SKM-1 treated with dmso at 0.1 percent for 144 hours (cell line): Measurements from ENCODE around the gene LY6G5B.

ENCODE experiments used
- DNase-seq: peaks from one replicate; lab custom pipeline; 2025; ENCODE audit not compliant: unreplicated experiment; lab: John Stamatoyannopoulos, UW

Gene LY6G5B

GRCh38 chr6:31640612-31641011 lies 29.2 kb upstream of the LY6G5B start:
- no peak for DNase-seq

- no peak for DNase-seq
These were observed 28.4 kb upstream of the LY6G5B start for GRCh38 chr6:31641370-31641769.

GRCh38 chr6:31642798-31643570 lies 26.8 kb upstream of the LY6G5B start:
- DNase-seq, result no peak

DNA sequence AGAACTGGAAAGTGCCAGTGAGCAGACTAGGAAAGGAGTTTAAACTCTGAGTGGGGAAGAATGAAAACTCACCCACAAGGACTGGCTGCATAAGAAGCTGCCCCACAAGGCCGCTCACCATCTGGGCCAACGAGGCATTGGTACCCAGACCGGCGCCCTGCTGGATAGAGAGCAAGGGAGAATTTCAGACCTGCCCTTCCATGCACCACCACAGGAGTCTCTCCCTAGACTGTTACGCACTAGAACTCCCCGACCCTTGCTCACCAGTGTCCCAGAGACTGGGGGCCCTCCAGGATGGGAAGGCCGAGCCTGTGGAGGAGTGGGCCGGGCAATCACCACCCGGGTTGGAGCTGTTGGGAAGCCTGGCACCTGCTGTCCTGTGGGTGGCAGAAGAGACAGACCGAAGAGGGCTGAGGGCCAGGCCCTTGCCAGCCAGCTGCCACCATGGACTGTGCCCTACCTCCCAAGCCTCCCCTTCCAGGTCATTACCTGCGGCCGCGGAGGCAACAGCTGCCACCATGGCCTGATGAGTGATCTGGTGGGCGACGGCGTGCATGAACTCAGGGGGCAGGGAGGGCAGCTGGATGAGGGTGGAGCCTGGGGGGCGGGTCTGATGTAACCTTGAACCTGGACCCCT lies 25.8 kb upstream of the LY6G5B start:
- no peak for DNase-seq

DNA sequence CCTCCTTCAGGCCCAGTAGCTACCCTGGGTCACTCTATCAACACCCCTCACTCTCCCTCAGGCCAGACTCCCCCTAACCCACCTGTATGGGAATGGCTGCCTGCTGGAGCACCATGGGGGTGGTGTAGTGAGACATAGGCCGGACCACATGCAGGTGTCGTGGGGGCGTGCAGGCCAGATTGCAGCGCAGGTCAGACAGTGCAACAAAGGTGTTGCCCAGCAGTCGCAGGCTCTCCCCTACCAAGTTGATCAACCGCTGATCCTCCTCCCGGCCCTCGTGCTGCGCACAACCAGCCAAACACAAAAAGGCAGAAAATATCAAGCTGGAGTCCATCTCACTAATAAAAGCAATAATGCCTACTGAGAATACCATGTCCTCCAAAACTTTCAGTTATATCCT lies 24.5 kb upstream of the LY6G5B start:
- DNase-seq, result no peak

DNA sequence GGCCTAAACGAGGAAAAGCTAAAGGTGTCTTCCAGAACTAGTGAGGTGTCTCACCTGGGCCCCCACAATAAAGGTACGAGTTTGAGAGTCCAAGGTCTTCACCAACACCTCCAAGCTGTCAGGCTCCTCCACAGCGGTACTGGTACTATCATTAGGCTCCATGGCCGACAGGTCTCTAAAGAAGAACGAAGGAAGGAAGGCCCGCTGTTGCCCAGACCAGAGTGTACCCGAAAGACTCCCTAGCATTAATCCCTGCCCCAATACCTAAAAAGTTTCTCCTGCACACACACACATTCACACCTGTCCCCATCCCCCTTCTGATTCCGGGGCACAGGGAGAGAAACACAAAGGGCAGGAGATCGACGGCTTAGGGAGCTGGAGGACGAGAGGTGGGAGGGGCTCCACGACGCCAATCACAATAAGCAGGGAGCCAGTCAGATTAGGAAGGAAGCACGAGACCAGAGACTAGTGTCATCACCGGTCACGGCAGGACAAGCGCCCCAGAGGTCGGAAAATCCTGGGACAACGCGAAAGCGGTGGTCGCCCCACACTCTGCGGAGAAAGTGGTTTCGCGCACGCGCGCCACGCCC lies 18.1 kb upstream of the LY6G5B start:
- peak; percentile 77 for DNase-seq

- DNase-seq, result no peak
These were observed 16.7 kb upstream of the LY6G5B start for GRCh38 chr6:31652925-31653724.

DNA sequence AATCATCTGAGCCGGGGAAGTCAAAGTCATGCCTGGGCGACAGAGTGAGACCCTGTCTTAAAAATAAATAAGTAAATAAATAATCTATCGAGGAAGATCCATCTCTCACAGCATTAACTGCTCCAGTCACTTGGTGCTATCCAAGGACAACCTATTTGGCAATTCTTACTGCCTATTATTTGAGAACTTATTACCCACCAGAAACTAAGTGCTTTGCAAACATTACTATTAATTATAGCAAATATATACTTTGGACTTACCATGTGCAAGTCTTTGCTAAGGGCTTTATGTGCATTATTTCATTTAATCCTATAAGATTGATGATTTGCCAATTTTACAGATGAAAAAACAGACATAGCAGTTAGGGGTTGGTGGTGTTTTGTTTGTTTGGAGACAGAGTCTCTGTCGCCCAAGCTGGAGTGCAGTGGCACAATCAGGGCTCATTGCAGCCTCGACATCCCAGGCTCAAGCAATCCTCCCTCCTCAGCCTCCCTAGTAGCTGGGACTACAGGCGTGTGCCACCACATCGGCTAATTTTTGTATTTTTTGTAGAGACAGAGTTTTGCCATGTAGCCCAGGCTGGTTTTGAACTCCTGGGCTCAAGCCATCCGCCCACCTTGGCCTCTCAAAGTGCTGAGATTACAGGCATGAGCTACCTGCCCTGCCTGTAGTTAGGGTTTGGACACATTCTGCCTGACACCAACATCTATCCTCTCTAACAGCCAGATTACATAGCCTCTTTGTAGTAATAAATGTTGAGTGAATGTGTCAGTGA lies 15.0 kb upstream of the LY6G5B start:
- DNase-seq, result no peak

DNA sequence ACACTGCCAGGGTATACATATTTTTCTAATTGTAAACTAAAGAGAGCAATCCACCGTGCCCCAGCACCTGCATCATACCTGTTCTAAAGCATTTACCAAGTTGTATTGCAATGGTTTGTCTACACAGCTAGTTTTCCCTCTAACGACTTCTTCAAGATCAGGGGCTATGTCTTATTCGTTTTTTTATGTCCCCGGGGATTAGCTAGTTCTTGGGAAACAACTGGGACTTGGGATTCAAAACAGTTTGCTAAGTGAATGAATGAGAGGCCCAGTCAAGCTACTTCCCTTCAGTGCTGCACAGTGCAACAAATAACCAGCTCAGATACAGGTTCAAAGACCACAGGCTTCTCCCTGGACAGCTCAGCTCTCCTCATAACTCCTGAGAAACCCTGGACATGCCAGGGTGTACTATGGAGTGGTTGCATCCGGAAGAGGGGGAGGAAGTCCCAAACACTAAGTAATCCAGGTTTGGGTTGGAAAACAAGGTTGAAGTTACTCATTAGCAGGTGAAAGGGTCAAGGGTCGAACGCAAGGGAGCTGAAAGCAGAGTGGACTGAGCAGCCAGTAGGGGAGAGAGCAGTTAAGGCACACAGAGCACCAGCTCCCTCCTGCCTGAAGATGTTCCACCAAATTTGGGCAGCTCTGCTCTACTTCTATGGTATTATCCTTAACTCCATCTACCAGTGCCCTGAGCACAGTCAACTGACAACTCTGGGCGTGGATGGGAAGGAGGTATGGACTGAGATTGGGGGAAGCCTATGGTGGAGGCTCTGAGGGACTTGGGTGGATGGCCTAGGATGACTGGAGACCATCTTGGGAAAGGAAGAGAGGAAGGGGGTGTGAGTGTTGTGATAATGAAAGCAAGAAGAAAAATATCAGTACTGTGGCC lies 14.2 kb upstream of the LY6G5B start, which contains the start of gene APOM:
TSS of gene APOM (plus strand) at position 546 of the 889 bp plus-strand sequence. CDS start at position 619, 73 bp downstream.
- DNase-seq, result no peak

DNA sequence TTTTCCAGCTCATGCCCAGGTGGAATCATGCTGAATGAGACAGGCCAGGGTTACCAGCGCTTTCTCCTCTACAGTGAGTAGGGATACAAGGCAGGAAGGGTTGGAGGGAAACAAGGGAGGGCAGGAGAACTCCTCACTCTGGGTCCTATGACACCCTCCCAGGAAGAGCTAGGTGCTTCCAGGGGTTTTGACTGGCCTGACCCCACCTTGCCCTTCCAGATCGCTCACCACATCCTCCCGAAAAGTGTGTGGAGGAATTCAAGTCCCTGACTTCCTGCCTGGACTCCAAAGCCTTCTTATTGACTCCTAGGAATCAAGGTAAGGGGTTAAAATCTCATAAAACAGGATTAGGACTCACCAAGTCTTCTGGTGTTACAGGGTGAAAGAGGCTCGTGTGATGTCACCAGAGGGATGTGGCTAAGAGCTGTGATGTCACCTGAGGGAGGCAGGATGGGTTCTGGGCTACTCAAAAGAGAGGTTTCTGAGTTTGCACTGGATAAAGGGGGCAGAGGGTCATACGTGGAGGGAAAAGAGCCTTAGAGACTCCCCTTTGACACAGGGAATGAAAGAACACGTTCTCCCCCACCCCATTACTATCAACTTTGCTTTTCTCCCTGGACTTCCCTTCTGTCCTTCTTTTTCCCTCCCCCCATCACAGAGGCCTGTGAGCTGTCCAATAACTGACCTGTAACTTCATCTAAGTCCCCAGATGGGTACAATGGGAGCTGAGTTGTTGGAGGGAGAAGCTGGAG lies 12.2 kb upstream of the LY6G5B start:
- DNase-seq, result no peak

DNA sequence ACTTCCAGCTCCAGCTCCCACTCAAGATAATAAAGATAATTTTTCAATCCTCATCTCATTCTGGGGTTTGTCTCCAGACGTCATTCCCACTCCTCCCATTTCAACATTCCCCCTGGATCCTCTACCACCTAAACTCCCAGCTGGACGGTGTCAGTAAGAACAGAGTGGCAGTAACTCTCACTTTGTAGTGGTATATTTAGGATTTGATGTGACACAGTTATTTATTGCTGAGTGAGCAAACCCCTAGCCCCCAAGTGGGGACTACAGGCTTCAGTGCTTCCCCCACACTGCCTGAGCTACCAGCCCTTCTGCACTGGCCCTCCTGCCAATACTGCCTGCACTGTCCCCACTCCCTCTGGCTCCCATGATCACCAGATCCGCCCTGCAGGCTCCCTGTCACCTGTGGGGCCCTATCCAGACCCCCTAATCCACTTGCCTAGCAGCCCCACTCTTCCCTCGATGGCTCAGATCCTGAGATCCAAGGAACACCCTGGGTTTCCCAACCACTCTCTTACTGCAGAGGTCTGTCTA lies 11.6 kb upstream of the LY6G5B start:
- no peak for DNase-seq

GRCh38 chr6:31658983-31659648 lies 10.7 kb upstream of the LY6G5B start:
- DNase-seq, result no peak

- DNase-seq, result peak; percentile 19
These were observed 10.0 kb upstream of the LY6G5B start for GRCh38 chr6:31659649-31660380.

DNA sequence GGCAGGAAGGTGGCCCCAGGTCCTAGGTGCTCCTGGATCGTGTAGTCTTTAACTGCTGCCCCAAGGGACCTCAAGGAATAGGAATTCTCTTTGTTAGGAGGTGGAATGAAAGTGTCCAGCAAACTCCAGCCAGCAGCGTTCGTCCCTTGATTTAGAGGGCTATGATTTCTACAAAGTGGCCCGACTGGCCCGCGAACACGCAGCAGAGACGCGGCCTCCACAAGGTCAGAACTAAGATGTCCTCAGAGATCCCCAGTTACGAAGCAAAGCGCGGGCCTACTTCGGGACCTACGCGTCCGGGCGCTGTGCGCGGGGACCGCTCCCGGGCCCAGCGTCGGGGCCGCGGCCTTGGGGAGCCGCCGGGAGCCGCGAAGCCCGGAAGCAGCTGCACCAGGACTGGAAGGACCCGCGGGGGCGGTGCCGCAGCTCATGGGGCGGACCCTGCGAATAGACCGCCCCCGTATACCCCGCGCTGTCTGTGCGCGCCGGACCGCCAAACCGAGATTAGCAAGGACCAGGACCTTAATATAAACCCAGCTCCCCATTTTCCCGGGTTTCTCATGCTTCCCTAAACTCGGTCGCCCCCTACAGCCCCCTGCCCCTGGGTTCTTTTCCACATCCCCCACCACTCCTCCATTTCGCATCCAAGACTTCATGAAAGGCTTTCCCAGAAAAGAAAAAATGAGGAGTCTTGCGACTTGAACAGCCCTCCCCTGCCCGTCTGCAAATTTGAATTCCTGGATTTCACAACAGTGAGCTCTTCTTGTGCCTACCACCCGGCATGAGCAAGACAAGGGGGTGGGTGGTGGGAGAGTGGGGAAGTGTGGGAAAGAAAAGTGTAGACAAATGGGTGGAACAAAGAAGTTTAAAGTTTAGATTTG lies 9.2 kb upstream of the LY6G5B start, which contains the start of gene C6orf47:
TSS of gene C6orf47 (minus strand) at position 398 of the 881 bp plus-strand sequence. CDS start 831 bp downstream, outside the sequence.
- peak; percentile 73 for DNase-seq

- DNase-seq, result no peak
These were observed 8.3 kb upstream of the LY6G5B start for GRCh38 chr6:31661262-31662123.
